Activated B cell treated with CpG ODN at 0.5 μM for 24 hours (primary cell): ENCODE results near the gene GLRA2. TPM values are rescaled to one million over a fixed set of nuclear protein-coding genes. Genes with fewer than 3 reads are reported as not detected.

Experiments used
- ATAC-seq: fragments of 200-7000 bp; cut with Tn5 transposase; one replicate; pipeline ENCODE4 v1.10.0; 2021; ENCODE audit warnings: low read depth, mild to moderate bottlenecking, moderate library complexity
- CTCF ChIA-PET: fragments of 350-600 bp; sonication (Branson Sonifier 250); formaldehyde crosslinking; loops from one replicate; lab custom pipeline; 2021; ENCODE audit warnings: antibody characterized with exemption; lab: Charles Lee
- POLR2A ChIA-PET: fragments of 350-600 bp; sonication (Branson Sonifier 250); formaldehyde crosslinking; loops from one replicate; lab custom pipeline; 2021; ENCODE audit warnings: antibody characterized with exemption; lab: Charles Lee
- DNase-seq: peaks from one replicate; pipeline ENCODE4 v3.0.0; 2022
- H3K27ac Mint-ChIP-seq: one replicate; pipeline ENCODE4 v1.8.0; 2020; ENCODE audit warnings: mixed read lengths
- H3K27me3 Mint-ChIP-seq: one replicate; pipeline ENCODE4 v1.8.0; 2021; ENCODE audit warnings: mixed read lengths
- H3K36me3 Mint-ChIP-seq: one replicate; pipeline ENCODE4 v1.8.0; 2021; ENCODE audit warnings: low read depth, mixed read lengths
- H3K4me1 Mint-ChIP-seq: one replicate; pipeline ENCODE4 v1.8.0; 2021; ENCODE audit warnings: mixed read lengths
- H3K4me3 Mint-ChIP-seq: one replicate; pipeline ENCODE4 v1.8.0; 2020; ENCODE audit warnings: mild to moderate bottlenecking, mixed read lengths
- H3K9me3 Mint-ChIP-seq: one replicate; pipeline ENCODE4 v1.8.0; 2020; ENCODE audit warnings: mixed read lengths
- intact Hi-C: fragments of 100-400 bp; cut with micrococcal nuclease; formaldehyde crosslinking; loops from one replicate; pipeline ENCODE4 v1.15.1; 2024
- total RNA-seq: library from RNA; stranded (reverse); gene quantifications from 2 replicates; pipeline ENCODE4 v1.2.3, GENCODE V29; 2022
- TF ChIP-seq, protein P1 (sequence below): fragments of 200-600 bp; IDR thresholded peaks from one replicate; pipeline ENCODE4 v1.8.0; 2022; ENCODE audit warnings: antibody characterized with exemption, mild to moderate bottlenecking

Gene GLRA2
- total RNA-seq, 1 donor from 2014 or later: not detected

DNA sequence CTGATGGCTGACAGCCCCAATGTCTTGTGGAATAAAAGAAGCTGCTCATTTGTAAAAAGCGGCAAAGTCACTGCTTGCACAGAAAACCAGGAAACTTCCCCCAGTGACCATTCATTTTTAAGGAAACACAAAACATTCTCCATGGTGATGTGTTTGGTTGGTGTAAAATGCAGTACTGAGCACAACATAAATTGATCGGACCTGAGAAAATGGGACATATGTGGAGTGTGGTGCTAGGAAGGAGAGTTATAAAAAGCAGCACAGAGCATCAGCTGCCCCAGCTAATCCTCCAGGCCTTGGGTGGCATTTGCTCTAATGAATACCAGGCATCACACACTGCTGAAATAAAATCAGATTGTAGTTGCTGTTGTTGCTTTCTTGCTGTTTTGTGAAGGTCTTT, 55.2 kb downstream of the GLRA2 start:
- Mint-ChIP-seq H3K4me1 (no peaks in the 10 kb centered on the region), H3K36me3 (no peaks in the 10 kb centered on the region), H3K27ac (no peak overlapping the region), H3K9me3 (peaks cover 2% of the 10 kb centered on the region), H3K27me3 (no peaks in the 10 kb centered on the region), H3K4me3 (no peak overlapping the region)
- ChIA-PET CTCF (no interaction called here), POLR2A (no interaction called here)
- intact Hi-C loops: no loop called here
- DNase-seq (no peak), ATAC-seq (no peak)
- TF ChIP-seq, protein P1, sequence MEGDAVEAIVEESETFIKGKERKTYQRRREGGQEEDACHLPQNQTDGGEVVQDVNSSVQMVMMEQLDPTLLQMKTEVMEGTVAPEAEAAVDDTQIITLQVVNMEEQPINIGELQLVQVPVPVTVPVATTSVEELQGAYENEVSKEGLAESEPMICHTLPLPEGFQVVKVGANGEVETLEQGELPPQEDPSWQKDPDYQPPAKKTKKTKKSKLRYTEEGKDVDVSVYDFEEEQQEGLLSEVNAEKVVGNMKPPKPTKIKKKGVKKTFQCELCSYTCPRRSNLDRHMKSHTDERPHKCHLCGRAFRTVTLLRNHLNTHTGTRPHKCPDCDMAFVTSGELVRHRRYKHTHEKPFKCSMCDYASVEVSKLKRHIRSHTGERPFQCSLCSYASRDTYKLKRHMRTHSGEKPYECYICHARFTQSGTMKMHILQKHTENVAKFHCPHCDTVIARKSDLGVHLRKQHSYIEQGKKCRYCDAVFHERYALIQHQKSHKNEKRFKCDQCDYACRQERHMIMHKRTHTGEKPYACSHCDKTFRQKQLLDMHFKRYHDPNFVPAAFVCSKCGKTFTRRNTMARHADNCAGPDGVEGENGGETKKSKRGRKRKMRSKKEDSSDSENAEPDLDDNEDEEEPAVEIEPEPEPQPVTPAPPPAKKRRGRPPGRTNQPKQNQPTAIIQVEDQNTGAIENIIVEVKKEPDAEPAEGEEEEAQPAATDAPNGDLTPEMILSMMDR: no peak

DNA sequence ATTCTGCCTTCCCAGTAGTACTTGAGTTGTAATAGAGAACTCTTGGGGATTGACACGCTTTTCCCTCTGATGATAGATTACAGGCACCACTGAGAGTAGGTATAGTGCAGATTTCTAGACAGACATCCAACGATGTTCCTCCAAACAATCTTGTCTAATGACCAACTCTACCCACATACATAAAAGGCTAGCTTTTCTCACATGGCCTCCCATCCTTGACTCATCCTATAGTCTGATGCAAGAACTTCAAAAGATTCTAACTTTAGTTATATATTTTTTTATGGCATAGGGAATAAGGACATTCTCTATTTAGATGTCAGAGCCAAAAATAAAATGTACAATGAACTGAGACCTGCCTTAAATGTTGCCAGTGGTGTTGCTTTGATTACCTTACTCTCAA, 60.9 kb downstream of the GLRA2 start:
- intact Hi-C loops: no loop called here
- Mint-ChIP-seq H3K4me3 (no peak overlapping the region), H3K36me3 (no peaks in the 10 kb centered on the region), H3K27ac (no peak overlapping the region), H3K9me3 (peaks cover 2% of the 10 kb centered on the region), H3K27me3 (no peaks in the 10 kb centered on the region), H3K4me1 (no peaks in the 10 kb centered on the region)
- CTCF ChIA-PET: no interaction called here
- POLR2A ChIA-PET: no interaction called here
- DNase-seq (no peak), ATAC-seq (no peak)
- TF ChIP-seq, protein P1: no peak

DNA sequence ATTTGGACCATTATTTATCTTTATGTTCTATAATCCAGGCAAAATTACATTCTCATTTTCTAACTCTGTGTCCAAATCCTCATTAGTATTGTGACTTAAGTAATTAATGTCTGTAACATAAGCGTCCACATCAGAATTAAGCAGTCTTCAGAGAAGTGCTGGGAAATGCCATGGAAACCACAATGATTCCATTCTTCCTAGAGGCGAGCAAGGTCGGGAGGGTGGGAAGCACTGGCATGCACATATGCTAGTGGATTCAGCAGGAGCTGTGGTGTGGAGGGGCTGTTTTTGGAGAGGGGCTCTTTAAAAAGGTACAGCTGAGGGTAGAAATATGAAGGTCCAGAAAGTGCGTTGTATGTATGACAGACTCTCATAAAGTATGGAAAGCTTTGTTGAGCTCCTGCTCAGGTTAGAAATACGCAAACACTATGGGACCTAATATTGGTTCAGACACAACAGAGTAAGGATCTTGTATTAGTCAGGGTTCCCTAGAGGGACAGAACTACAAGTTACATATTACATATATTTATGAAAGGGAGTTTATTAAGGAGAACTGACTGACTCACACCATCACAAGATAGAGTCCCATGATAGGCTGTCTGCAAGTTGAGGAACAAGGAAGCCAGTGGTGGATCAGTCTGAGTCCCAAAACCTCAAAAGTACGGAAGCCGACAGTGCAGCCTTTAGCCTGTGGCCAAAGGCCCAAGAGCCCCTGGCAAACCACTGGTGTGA, 61.5 kb downstream of the GLRA2 start:
- Mint-ChIP-seq H3K27ac (no peak overlapping the region), H3K4me1 (no peaks in the 10 kb centered on the region), H3K9me3 (peaks cover 2% of the 10 kb centered on the region), H3K4me3 (no peak overlapping the region), H3K36me3 (no peaks in the 10 kb centered on the region), H3K27me3 (no peaks in the 10 kb centered on the region)
- POLR2A ChIA-PET: no interaction called here
- DNase-seq (no peak), ATAC-seq (no peak)
- CTCF ChIA-PET: no interaction called here
- TF ChIP-seq, protein P1: no peak
- intact Hi-C loops: no loop called here

DNA sequence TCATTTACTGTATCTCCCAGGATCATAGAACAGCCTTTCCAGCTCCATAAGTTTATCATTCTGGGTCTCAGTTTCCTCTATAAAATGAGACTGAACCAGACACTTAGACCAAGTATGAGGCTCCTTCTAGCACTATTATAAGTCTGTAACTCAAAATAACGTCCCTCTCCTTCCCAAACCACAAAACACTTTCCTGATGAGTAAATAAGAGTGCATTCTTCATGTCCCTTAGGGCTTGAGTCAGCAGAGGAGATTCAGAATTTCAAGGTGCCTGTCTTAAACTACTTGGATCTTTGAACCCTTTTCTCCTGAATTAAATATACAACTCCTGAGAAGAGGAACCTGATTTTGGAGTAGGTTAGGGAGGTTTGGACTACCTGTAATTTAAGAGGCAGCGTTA, 62.6 kb downstream of the GLRA2 start:
- ChIA-PET CTCF (no interaction called here), POLR2A (no interaction called here)
- intact Hi-C loops: no loop called here
- H3K36me3 Mint-ChIP-seq: no peaks in the 10 kb centered on the region
- H3K27ac Mint-ChIP-seq: no peak overlapping the region
- no peak for ATAC-seq
- TF ChIP-seq, protein P1: no peak
- DNase-seq: no peak
- H3K4me3 Mint-ChIP-seq: no peak overlapping the region
- H3K4me1 Mint-ChIP-seq: no peaks in the 10 kb centered on the region
- peaks cover 2% of the 10 kb centered on the region for H3K9me3 Mint-ChIP-seq
- H3K27me3 Mint-ChIP-seq: no peaks in the 10 kb centered on the region

DNA sequence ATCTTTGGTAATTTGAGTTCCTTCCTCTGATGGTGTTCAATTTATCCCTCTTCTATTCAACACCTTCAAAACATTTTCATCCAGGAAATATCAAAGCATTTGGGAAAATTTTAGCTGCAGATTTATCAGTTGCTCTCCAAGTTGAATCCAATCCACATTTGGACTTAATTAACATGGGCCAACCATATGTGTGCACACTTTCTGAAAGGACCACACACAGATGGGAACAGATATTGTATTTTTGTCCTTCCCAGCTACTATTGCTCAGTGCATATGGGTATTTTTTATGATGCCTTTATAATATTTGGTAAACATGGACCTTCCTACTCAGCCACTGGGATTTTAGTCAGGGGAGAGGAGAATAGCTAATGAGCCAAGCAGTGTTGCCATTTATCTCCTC, 65.2 kb downstream of the GLRA2 start:
- Mint-ChIP-seq H3K36me3 (no peaks in the 10 kb centered on the region), H3K27me3 (no peaks in the 10 kb centered on the region), H3K4me1 (no peaks in the 10 kb centered on the region), H3K4me3 (no peak overlapping the region), H3K9me3 (no peaks in the 10 kb centered on the region), H3K27ac (no peak overlapping the region)
- POLR2A ChIA-PET: interaction anchor here (0.6 kb wide), 1 partner anchor 1815 kb away, joined by 3 read pairs; no protein-coding TSS in a partner anchor
- no peak for DNase-seq
- ATAC-seq: no peak
- CTCF ChIA-PET: no interaction called here
- intact Hi-C loops: no loop called here
- TF ChIP-seq, protein P1: no peak
